Neural crest cell (in vitro differentiated cells): ENCODE measurements around the gene TSPAN18. TPM values are rescaled to one million over a fixed set of nuclear protein-coding genes. Genes with fewer than 3 reads are reported as not detected.

Experiments used
- DNase-seq: peaks from one replicate; pipeline ENCODE4 v3.0.0; 2021; ENCODE audit warnings: low read depth, mixed read lengths, low spot score
- H3K27ac Mint-ChIP-seq: one replicate; pipeline ENCODE4 v1.8.0; 2021; ENCODE audit warnings: mild to moderate bottlenecking, mixed read lengths; ENCODE audit not compliant: unreplicated experiment
- H3K27me3 Mint-ChIP-seq: 2 replicates; pipeline ENCODE4 v1.8.0; 2021; ENCODE audit warnings: low read depth, mild to moderate bottlenecking, mixed read lengths
- H3K36me3 Mint-ChIP-seq: 2 replicates; pipeline ENCODE4 v1.8.0; 2021; ENCODE audit warnings: low read depth, mild to moderate bottlenecking, mixed read lengths
- H3K4me1 Mint-ChIP-seq: 2 replicates; pipeline ENCODE4 v1.8.0; 2021; ENCODE audit warnings: mixed read lengths
- H3K4me3 Mint-ChIP-seq: one replicate; pipeline ENCODE4 v1.8.0; 2021; ENCODE audit warnings: mild to moderate bottlenecking, mixed read lengths
- H3K9me3 Mint-ChIP-seq: 2 replicates; pipeline ENCODE4 v1.8.0; 2021; ENCODE audit warnings: mixed read lengths
- CTCF ChIP-seq: fragments of 200-600 bp; sonication (generic); conservative IDR thresholded peaks from 2 replicates; pipeline ENCODE4 v1.5.0; 2021; ENCODE audit warnings: antibody characterized with exemption, mild to moderate bottlenecking
- total RNA-seq: library from RNA; stranded (reverse); gene quantifications from 2 replicates; pipeline ENCODE4 v1.2.1, GENCODE V29; 2021

TSPAN18 gene
- total RNA-seq, 1 donor from 2014 or later, result 125 TPM

DNA sequence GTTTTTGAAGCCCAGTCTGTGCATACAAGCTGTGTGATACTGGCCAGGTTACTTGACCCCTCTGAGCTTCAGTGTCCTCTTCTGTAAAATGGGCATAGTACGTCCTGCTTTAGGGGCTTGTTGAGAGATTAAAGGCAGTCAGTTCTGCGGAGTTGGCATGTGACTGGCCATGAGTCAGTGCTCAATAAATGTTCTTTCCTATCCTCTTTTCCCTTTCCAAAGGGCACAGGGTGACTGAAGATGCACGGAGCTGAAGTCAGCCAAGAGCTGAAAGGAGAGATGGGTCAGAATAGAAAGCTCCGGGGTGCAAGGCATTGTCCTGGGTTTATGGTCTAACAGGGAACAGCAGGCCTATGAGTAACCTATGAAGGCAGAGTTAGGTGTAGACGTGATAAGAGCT lies 175.0 kb downstream of the TSPAN18 start:
- H3K36me3 Mint-ChIP-seq, result peaks cover 17% of the 10 kb centered on the region
- DNase-seq, result no peak
- no peak overlapping the region for H3K27ac Mint-ChIP-seq
- no peak for TF ChIP-seq CTCF
- no peaks in the 10 kb centered on the region for H3K27me3 Mint-ChIP-seq
- H3K4me3 Mint-ChIP-seq, result no peak overlapping the region
- H3K4me1 Mint-ChIP-seq, result peaks cover 18% of the 10 kb centered on the region
- peaks cover 3% of the 10 kb centered on the region for H3K9me3 Mint-ChIP-seq

DNA sequence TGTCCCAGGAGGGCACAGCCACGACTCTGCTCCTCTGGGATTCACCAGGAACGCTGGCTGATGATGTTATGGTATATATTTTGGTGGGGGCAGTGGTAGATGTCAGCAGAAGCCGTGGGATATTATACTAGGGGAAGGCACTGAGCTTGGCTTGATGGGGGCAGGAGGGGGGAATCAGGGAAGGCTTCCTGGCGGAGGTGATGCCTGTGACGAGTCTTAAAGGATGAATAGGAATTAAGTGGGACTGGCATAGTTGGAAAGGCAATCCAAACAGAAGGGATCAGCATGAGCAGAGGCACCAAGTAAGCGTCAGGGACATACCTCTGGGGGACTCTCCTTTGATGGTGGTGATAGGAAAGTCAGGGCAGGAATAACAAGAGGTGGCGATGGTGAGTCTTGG lies 176.3 kb downstream of the TSPAN18 start:
- Mint-ChIP-seq H3K36me3 (peaks cover 14% of the 10 kb centered on the region), H3K27ac (no peak overlapping the region), H3K4me1 (peaks cover 19% of the 10 kb centered on the region)

DNA sequence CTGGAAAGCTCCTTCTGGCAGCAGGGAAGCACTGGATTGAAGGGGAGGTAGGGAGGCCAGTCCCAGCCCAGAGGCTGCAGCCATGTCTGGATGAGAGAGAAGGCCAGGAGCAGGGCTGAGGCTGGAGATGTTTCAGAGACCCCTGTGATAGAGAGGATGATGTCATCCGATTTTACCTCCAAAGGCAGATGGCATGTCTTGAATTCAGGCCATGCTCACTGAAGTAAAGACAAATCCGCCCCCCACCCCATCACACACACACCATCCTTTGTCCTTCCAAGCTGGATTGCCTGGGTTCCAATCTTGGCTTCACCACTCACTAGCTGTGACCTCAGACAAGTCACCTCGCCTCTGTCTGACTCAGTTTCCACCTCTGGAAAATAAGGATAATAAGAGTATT lies 176.8 kb downstream of the TSPAN18 start:
- Mint-ChIP-seq H3K9me3 (peaks cover 3% of the 10 kb centered on the region), H3K27me3 (no peaks in the 10 kb centered on the region), H3K4me3 (no peak overlapping the region), H3K27ac (peak overlapping the region; percentile 27), H3K36me3 (peaks cover 12% of the 10 kb centered on the region), H3K4me1 (peaks cover 23% of the 10 kb centered on the region)
- TF ChIP-seq CTCF, result no peak
- DNase-seq, result no peak

More for the DNA sequence above, 176.3 kb downstream of the TSPAN18 start:
- DNase-seq, result no peak
- peaks cover 3% of the 10 kb centered on the region for H3K9me3 Mint-ChIP-seq
- no peaks in the 10 kb centered on the region for H3K27me3 Mint-ChIP-seq
- no peak overlapping the region for H3K4me3 Mint-ChIP-seq
- TF ChIP-seq CTCF, result no peak

DNA sequence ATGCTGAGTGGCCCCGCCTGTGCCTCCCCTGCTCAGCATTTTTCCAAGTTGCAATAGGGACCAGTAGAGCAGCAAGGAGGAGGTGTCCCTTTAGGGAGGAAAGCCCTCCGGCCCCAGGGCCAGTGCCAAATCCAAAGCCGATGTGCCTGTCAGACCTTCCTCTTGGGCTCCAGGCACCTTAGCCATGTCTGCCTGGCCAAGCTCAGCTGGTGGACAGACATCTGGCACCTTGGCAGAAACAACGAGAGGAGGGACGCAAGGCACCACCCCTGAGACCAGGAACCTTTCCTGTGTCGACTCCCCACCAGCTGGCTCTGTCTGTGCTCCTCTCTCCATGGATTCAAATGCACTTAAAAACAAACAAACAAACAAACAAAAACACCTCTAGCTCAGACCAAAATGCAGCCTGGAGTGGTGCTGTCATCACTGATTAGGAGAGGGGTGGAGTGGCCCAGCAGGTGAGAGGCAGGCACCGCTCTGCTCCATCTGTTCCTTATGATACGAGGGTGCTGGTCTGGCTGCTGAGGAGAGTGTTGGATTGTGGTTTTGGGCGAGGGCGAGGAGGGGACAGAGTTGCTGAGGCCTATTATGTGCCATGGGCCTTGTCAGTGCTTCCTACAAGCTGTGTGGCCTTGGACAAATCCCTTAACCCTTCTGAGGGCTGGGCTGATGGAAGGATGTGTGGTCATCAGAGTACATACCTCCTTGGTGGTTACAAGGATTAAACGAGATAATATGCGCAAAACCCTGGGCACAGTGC lies 177.7 kb downstream of the TSPAN18 start:
- no peak for DNase-seq
- H3K27ac Mint-ChIP-seq, result peak overlapping the region; percentile 5
- H3K4me3 Mint-ChIP-seq, result no peak overlapping the region
- H3K9me3 Mint-ChIP-seq, result peaks cover 3% of the 10 kb centered on the region
- H3K4me1 Mint-ChIP-seq, result peaks cover 24% of the 10 kb centered on the region
- no peaks in the 10 kb centered on the region for H3K27me3 Mint-ChIP-seq
- H3K36me3 Mint-ChIP-seq, result peaks cover 3% of the 10 kb centered on the region
- no peak for TF ChIP-seq CTCF

DNA sequence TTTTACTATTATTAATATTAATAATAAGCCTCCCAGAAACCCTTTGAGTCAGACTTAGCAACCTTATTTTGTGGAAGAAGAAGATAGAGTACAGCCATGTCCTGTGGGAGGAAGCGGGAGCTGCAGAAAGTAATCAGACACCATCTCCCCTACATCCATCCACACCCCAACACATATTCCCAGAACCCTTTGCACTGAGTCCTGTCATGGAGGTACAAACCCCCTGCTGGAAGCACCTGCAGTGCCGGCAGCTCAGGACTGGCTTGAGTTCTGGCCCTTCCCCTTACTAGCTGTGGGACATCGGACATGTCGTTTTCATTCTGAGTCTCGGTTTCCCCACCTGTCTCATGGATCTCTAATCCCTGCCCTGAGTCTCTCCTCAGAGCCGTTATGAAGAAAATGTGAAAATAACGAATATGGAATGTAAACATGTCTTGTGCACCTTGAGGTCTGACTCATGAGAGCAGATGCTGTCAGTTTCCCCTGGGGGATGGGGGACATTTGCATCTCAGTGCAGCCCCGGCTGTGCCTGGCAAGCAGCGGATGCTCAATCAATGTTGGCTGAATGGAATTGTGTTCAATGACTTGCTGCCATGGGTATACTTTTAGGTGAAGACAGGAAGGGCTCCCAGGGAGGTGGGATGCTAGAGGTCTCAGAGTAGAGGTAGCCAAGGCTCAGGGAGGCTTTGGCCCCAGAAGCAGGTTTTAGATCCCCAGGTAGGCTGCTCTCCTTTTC lies 178.5 kb downstream of the TSPAN18 start:
- no peaks in the 10 kb centered on the region for H3K9me3 Mint-ChIP-seq
- H3K27ac Mint-ChIP-seq, result peak overlapping the region; percentile 84
- no peak for TF ChIP-seq CTCF
- no peak for DNase-seq
- H3K4me1 Mint-ChIP-seq, result peaks cover 19% of the 10 kb centered on the region
- no peak overlapping the region for H3K4me3 Mint-ChIP-seq
- H3K36me3 Mint-ChIP-seq, result no peaks in the 10 kb centered on the region
- no peaks in the 10 kb centered on the region for H3K27me3 Mint-ChIP-seq
